Right atrium auricular region (tissue), 2 donors: ENCODE results near the gene SERPINA10. TPM values are rescaled to one million over a fixed set of nuclear protein-coding genes. Genes with fewer than 3 reads are reported as not detected.

Experiments
- DNase-seq: peaks from one replicate; pipeline ENCODE4 v3.0.0-alpha.2; 2019; ENCODE audit warnings: low spot score
- H3K27ac ChIP-seq, 2 donors: fragments of 200-600 bp; sonication (generic); 1 replicate in 1 of 2; 2 replicates in 1 of 2; pipeline ENCODE4 v1.5.1; 2016 to 2019
- H3K27me3 ChIP-seq, 2 donors: fragments of 200-600 bp; sonication (generic); one replicate each; pipeline versions ENCODE4 v1.5.1 to v1.6.0; 2017 to 2019
- H3K36me3 ChIP-seq: fragments of 200-600 bp; sonication (generic); one replicate; pipeline ENCODE4 v1.5.1; 2016
- H3K4me1 ChIP-seq, 2 donors: fragments of 200-600 bp; sonication (generic); one replicate each; pipeline versions ENCODE4 v1.5.1 to v1.6.0; 2017 to 2019
- H3K4me3 ChIP-seq, 2 donors: fragments of 200-600 bp; sonication (generic); 1 replicate in 1 of 2; 2 replicates in 1 of 2; pipeline ENCODE4 v1.5.1; 2017 to 2019; ENCODE audit warnings: mild to moderate bottlenecking in 1 of 2, moderate library complexity in 1 of 2
- H3K9me3 ChIP-seq, 2 donors: fragments of 200-600 bp; sonication (generic); one replicate each; pipeline ENCODE4 v1.5.1; 2019
- total RNA-seq, 2 donors: library from RNA; depleted of rRNA; stranded (reverse); fragments of >200 nt; gene quantifications; one replicate each; pipeline ENCODE4 v1.1.0, GENCODE V29; 2016
- TF ChIP-seq, protein P1 (sequence below), 2 donors: fragments of 200-600 bp; sonication (generic); IDR thresholded peaks; one replicate each; pipeline ENCODE4 v1.5.1; 2019; ENCODE audit warnings: antibody characterized with exemption in 2 of 2

SERPINA10 gene, protein sequence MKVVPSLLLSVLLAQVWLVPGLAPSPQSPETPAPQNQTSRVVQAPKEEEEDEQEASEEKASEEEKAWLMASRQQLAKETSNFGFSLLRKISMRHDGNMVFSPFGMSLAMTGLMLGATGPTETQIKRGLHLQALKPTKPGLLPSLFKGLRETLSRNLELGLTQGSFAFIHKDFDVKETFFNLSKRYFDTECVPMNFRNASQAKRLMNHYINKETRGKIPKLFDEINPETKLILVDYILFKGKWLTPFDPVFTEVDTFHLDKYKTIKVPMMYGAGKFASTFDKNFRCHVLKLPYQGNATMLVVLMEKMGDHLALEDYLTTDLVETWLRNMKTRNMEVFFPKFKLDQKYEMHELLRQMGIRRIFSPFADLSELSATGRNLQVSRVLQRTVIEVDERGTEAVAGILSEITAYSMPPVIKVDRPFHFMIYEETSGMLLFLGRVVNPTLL
- not detected for total RNA-seq

DNA sequence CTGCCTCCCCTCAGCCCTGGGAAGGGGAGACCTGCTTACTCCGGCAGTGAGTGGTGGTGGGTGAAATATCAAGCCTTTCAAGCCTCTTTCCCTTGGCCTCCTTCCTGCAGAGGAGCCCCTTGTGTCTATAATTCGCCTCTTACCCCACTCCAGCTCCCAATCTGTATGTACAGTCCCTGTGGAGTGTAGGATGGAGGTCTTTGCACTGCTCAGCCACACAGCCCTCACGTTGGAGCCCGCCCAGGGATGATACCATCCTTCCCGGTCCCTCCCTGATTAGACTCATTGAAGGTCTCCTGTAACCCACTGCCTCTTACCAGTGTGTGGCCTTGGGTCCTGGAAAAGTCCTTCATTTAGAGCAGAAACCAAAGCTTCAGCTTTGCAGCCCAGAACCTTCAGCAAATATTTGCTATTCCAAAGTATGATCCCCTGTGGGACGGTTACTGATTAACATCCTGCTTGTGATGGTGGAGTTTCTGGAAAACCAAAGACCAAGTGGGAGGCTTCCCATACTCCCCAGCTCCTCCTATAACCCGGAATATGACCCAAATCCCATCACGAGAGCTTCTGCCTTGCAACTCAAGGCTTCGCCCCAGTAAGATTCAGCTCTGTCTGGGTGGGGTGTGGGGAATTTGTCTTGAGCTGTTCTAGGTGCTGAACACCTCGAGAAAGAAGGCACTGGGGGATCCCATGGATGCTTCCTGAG is at the start of gene SERPINA10:
Gene SERPINA10, minus strand, starts transcription at position 397 of the 706 bp plus-strand sequence. CDS start 2,675 bp downstream, outside the sequence.
- Histone ChIP-seq H3K4me1 (no peaks in the 10 kb centered on the region), H3K27me3 (no peaks in the 10 kb centered on the region), H3K27ac (no peak within 1 kb of the TSS), H3K36me3 (no peaks in the 10 kb centered on the region), H3K9me3 (no peaks in the 10 kb centered on the region), H3K4me3 (no peak within 1 kb of the TSS)
- TF ChIP-seq, protein P1, sequence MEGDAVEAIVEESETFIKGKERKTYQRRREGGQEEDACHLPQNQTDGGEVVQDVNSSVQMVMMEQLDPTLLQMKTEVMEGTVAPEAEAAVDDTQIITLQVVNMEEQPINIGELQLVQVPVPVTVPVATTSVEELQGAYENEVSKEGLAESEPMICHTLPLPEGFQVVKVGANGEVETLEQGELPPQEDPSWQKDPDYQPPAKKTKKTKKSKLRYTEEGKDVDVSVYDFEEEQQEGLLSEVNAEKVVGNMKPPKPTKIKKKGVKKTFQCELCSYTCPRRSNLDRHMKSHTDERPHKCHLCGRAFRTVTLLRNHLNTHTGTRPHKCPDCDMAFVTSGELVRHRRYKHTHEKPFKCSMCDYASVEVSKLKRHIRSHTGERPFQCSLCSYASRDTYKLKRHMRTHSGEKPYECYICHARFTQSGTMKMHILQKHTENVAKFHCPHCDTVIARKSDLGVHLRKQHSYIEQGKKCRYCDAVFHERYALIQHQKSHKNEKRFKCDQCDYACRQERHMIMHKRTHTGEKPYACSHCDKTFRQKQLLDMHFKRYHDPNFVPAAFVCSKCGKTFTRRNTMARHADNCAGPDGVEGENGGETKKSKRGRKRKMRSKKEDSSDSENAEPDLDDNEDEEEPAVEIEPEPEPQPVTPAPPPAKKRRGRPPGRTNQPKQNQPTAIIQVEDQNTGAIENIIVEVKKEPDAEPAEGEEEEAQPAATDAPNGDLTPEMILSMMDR (IDR thresholded peaks at IDR 0.05): no peak
- peak; percentile 40 for DNase-seq

DNA sequence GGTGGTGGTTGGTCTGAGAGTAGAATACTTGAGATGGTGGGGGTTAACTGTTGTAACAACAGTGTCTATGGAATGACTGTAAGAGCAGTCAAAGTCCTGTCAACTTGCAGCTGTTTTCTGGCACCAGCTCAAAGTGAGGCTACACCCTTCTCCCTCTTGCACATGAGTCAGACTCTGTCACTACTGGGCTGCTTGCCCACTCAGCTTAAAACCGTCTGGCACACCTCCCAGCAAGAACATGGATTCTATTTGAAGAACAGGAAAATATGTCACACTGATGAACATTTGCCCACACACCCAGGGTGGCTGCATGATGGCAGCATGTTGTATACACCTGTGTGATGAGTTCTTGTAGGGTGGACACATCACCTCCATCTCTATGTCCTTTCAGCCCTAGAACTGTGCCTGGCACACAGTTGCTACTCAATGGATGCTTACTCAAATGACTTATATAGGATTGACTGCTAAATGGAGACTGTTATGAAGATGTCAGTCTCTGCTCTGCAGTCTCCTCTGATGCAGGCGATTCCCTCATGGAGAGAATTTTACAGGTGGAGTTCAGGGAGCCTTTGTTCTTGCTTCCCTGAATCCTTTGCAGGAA is 49.4 kb upstream of the SERPINA10 start:
- peak overlapping the region; percentile 35 to 59 for H3K27ac ChIP-seq
- no peaks in the 10 kb centered on the region for H3K36me3 ChIP-seq
- H3K4me3 ChIP-seq: no peak overlapping the region

DNA sequence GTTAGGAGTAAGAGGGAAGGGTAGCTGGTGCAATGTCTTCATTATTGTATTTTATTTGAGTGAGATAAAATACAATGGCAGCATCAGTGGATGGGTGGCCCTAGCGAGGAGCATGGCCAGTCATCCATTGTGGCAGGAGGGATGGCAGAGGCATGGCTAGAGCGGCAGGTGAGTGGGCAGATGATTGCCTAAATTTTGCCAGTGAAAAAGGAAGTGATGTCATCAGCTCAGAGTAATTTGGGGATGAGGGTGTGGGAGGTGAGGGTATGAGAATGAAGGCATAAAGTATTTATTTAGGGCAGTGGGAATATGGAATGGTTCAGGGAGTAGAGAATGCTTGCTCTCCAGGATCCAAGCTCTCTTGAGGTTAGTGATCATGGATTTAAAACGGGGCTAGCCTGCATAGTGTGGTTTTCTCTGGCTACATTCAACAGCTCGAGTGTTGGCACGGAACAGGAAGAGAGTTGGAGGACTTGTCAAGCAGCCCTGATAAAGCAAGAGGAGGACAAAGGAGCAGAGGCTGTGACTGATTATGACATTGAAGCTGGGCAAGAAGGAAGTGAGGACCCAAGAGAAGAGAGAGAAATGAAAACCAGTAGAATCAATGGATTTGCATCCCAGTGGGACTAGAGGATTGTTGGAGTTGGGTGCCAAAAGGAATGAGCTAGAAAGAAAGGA is 48.7 kb upstream of the SERPINA10 start:
- H3K9me3 ChIP-seq: no peaks in the 10 kb centered on the region
- H3K4me3 ChIP-seq: no peak overlapping the region
- H3K36me3 ChIP-seq: no peaks in the 10 kb centered on the region
- TF ChIP-seq, protein P1 (IDR thresholded peaks at IDR 0.05): no peak
- H3K27ac ChIP-seq: peak overlapping the region; percentile 35 to 59
- H3K27me3 ChIP-seq: no peaks in the 10 kb centered on the region
- peaks cover 0 to 18% of the 10 kb centered on the region in 2 donors for H3K4me1 ChIP-seq
- DNase-seq: peak; percentile 55

More for the DNA sequence above, 49.4 kb upstream of the SERPINA10 start:
- Histone ChIP-seq H3K4me1 (peaks cover 0 to 18% of the 10 kb centered on the region in 2 donors), H3K9me3 (no peaks in the 10 kb centered on the region), H3K27me3 (no peaks in the 10 kb centered on the region)
- DNase-seq: peak; percentile 94
- TF ChIP-seq, protein P1 (IDR thresholded peaks at IDR 0.05): no peak

DNA sequence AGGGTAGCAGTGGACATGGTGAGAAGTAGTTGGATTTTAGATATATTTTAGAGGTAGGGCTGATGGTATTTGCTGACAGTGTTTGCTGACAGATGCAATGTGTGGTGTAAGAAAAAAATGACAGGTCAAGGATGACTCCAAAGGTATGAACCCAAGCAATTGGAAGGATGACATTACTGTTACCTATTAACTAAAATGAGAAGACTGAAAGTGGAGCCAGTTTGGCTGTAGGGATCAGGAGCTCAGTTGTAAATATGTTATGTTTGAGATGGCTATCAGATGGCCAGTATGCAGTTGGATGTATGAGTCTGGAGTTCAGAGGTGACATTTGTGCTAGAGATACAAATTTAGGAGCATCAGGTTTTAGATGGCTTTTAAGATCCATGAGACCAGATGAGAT is 47.5 kb upstream of the SERPINA10 start:
- Histone ChIP-seq H3K4me1 (peaks cover 0 to 18% of the 10 kb centered on the region in 2 donors), H3K36me3 (no peaks in the 10 kb centered on the region), H3K27ac (no peak overlapping the region), H3K27me3 (no peaks in the 10 kb centered on the region), H3K4me3 (no peak overlapping the region), H3K9me3 (no peaks in the 10 kb centered on the region)
- TF ChIP-seq, protein P1 (IDR thresholded peaks at IDR 0.05): no peak
- no peak for DNase-seq

DNA sequence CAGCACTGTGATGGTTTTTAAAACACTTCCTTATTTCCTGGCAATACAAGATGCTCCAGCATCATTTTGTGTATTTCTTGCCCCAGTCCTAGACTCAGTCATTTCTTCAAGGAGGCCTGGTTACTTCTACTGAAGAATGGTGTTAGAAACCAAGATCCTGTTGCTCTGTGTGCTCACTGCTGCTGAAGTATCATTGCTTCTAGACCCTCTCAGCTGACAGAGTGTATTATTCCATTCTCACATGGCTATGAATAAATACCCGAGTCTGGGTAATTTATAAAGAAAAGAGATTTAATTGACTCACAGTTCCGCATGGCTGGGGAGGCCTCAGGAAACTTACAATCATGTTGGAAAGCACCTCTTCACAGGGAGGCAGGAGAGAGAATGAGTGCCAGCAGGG is 45.0 kb upstream of the SERPINA10 start:
- H3K9me3 ChIP-seq: no peaks in the 10 kb centered on the region
- no peak overlapping the region for H3K27ac ChIP-seq
- DNase-seq: no peak
- no peaks in the 10 kb centered on the region for H3K27me3 ChIP-seq
- H3K4me3 ChIP-seq: no peak overlapping the region
- H3K36me3 ChIP-seq: no peaks in the 10 kb centered on the region
- TF ChIP-seq, protein P1 (IDR thresholded peaks at IDR 0.05): no peak
- H3K4me1 ChIP-seq: peaks cover 0 to 18% of the 10 kb centered on the region in 2 donors
